ENCODE measurements around the gene INTS7. TPM values are rescaled to one million over a fixed set of nuclear protein-coding genes. Genes with fewer than 3 reads are reported as not detected.

INTS7 gene
- total RNA-seq, 2 experiments from 2014 or later, result 31.7 to 32.8 TPM

GRCh38 chr1:211896958-211897357, 138.4 kb downstream of the INTS7 start:
- Mint-ChIP-seq H3K36me3 (no peaks in the 10 kb centered on the region), H3K4me3 (no peak overlapping the region), H3K4me1 (no peaks in the 10 kb centered on the region), H3K27me3 (peaks cover 10% of the 10 kb centered on the region), H3K9me3 (ENCODE audit: low read depth) (no peaks in the 10 kb centered on the region), H3K27ac (no peak overlapping the region)
- ATAC-seq (no peak), DNase-seq (no peak)
- CTCF ChIA-PET, result no interaction called here

GRCh38 chr1:211895126-211895759, 140.1 kb downstream of the INTS7 start:
- H3K4me1 Mint-ChIP-seq, result no peaks in the 10 kb centered on the region
- no peaks in the 10 kb centered on the region for H3K9me3 Mint-ChIP-seq (ENCODE audit: low read depth)
- H3K36me3 Mint-ChIP-seq, result no peaks in the 10 kb centered on the region
- CTCF ChIA-PET, result no interaction called here
- no peak overlapping the region for H3K4me3 Mint-ChIP-seq
- DNase-seq, result no peak
- no peak overlapping the region for H3K27ac Mint-ChIP-seq
- ATAC-seq, result no peak
- H3K27me3 Mint-ChIP-seq, result peaks cover 14% of the 10 kb centered on the region

GRCh38 chr1:211894312-211894711, 141.0 kb downstream of the INTS7 start:
- no peaks in the 10 kb centered on the region for H3K36me3 Mint-ChIP-seq
- DNase-seq, result no peak
- no peaks in the 10 kb centered on the region for H3K4me1 Mint-ChIP-seq
- CTCF ChIA-PET, result interaction anchor here (3.2 kb wide), 1 partner anchor 195 kb away, joined by 10 read pairs; no protein-coding TSS in a partner anchor
- no peak overlapping the region for H3K4me3 Mint-ChIP-seq
- H3K27ac Mint-ChIP-seq, result no peak overlapping the region
- H3K27me3 Mint-ChIP-seq, result peaks cover 14% of the 10 kb centered on the region
- peaks cover 3% of the 10 kb centered on the region for H3K9me3 Mint-ChIP-seq (ENCODE audit: low read depth)
- ATAC-seq, result no peak

DNA sequence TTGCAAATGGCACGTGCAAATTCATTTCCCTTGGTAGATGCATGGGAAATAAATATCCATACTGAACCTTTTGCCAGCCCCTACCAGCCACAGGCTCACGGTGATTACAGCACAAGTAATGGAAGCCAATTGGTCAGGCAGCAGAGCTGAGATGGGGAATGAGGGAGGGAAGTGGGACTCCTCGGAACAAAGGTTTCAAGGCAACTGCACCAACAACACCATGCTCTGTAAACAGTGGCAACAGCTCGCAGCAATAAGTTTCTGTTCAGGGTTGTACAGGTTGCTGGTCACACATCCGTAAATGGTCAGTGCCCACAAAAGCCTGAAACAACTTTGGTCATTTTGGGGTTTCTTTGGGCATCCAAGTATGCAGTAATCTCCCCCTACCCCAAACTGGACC, 142.1 kb downstream of the INTS7 start:
- peaks cover 3% of the 10 kb centered on the region for H3K9me3 Mint-ChIP-seq (ENCODE audit: low read depth)
- no peak overlapping the region for H3K27ac Mint-ChIP-seq
- H3K36me3 Mint-ChIP-seq, result no peaks in the 10 kb centered on the region
- CTCF ChIA-PET, result interaction anchor here (3.2 kb wide), 1 partner anchor 194 kb away, joined by 10 read pairs; no protein-coding TSS in a partner anchor
- no peak overlapping the region for H3K4me3 Mint-ChIP-seq
- no peak for ATAC-seq
- H3K27me3 Mint-ChIP-seq, result peaks cover 14% of the 10 kb centered on the region
- no peaks in the 10 kb centered on the region for H3K4me1 Mint-ChIP-seq
- DNase-seq, result no peak

- H3K27ac Mint-ChIP-seq, result no peak overlapping the region
- H3K36me3 Mint-ChIP-seq, result no peaks in the 10 kb centered on the region
- peaks cover 15% of the 10 kb centered on the region for H3K27me3 Mint-ChIP-seq
- ATAC-seq, result no peak
- DNase-seq, result no peak
- CTCF ChIA-PET, result interaction anchor here (0.7 to 3.2 kb wide), 2 partner anchors 67 to 194 kb away, joined by 3 to 10 read pairs; no protein-coding TSS in a partner anchor
- H3K9me3 Mint-ChIP-seq (ENCODE audit: low read depth), result peaks cover 3% of the 10 kb centered on the region
- peaks cover 5% of the 10 kb centered on the region for H3K4me1 Mint-ChIP-seq
- no peak overlapping the region for H3K4me3 Mint-ChIP-seq
Measured at GRCh38 chr1:211892577-211892976, 142.8 kb downstream of the INTS7 start.

DNA sequence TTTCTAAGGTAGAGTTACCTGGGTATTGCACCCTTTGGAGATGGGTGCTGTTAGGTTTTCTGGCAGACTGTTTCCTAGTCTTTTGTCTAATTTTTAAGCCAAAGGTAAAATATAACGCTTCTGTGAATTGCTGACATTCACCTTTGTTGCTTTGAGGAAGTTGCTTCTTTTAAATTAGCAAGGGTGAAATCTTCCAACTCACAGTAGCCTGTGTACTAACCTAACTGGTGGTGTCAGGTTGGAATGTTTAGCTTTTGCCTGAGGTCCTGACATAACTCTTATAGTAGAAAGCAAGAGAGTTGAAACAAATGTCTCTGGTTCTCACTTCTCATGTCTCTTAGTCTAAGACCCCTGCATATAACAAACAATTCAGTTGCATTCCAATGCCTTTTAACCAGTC, 143.6 kb downstream of the INTS7 start:
- CTCF ChIA-PET, result interaction anchor here (0.7 to 3.2 kb wide), 2 partner anchors 68 to 193 kb away, joined by 3 to 10 read pairs; no protein-coding TSS in a partner anchor
- peaks cover 3% of the 10 kb centered on the region for H3K9me3 Mint-ChIP-seq (ENCODE audit: low read depth)

More for the DNA sequence above, 143.6 kb downstream of the INTS7 start:
- no peak overlapping the region for H3K27ac Mint-ChIP-seq
- ATAC-seq (no peak), DNase-seq (no peak)
- H3K36me3 Mint-ChIP-seq, result no peaks in the 10 kb centered on the region
- H3K4me1 Mint-ChIP-seq, result peaks cover 7% of the 10 kb centered on the region
- H3K4me3 Mint-ChIP-seq, result no peak overlapping the region
- H3K27me3 Mint-ChIP-seq, result peaks cover 21% of the 10 kb centered on the region

Small RNAs within 50 kb of the gene (microRNA-seq; reads per million reads assigned to microRNA genes)
- not detected for gene MIR3122

Other genes with a start within 250 kb of the INTS7 start
- 10 to 100 TPM; 23.8 to 42.7 TPM for gene LPGAT1, start 204.8 kb downstream of the INTS7 start, total RNA-seq
- 10 to 100 TPM; 86.2 to 97.2 TPM for gene DTL, start 191 bp upstream of the INTS7 start, total RNA-seq
- 10 to 100 TPM; 42.7 to 44.0 TPM for gene PPP2R5A, start 249.9 kb upstream of the INTS7 start, total RNA-seq

Data from activated CD8-positive, alpha-beta memory T cell treated with anti-CD3 and anti-CD28 coated beads, Interleukin-2, amount 10 ng/mL, durations not matched to agents 7 days and 5 days (primary cell).